ENCODE results near the gene EPHX1.

Gene EPHX1

GRCh38 chr1:225861834-225862580, 52.1 kb downstream of the EPHX1 start:
- DNase-seq (ENCODE audit: low spot score) = no peak

- no peak for DNase-seq (ENCODE audit: low spot score)
Observed at GRCh38 chr1:225862581-225862950, 52.6 kb downstream of the EPHX1 start.

- no peak for DNase-seq (ENCODE audit: low spot score)
Observed at GRCh38 chr1:225863167-225863566, 53.2 kb downstream of the EPHX1 start.

- DNase-seq (ENCODE audit: low spot score) = no peak
Observed at GRCh38 chr1:225865514-225865913, 55.6 kb downstream of the EPHX1 start.

GRCh38 chr1:225866061-225866837, 56.3 kb downstream of the EPHX1 start:
- DNase-seq (ENCODE audit: low spot score) = no peak

GRCh38 chr1:225866981-225867380, 57.1 kb downstream of the EPHX1 start:
- DNase-seq (ENCODE audit: low spot score) = no peak

GRCh38 chr1:225868631-225869330, 58.9 kb downstream of the EPHX1 start:
- no peak for DNase-seq (ENCODE audit: low spot score)

- no peak for DNase-seq (ENCODE audit: low spot score)
Observed at GRCh38 chr1:225870911-225871310, 61.0 kb downstream of the EPHX1 start.

GRCh38 chr1:225871359-225872074, 61.6 kb downstream of the EPHX1 start:
- no peak for DNase-seq (ENCODE audit: low spot score)

- no peak for DNase-seq (ENCODE audit: low spot score)
Observed at GRCh38 chr1:225872075-225872430, 62.1 kb downstream of the EPHX1 start.

GRCh38 chr1:225873281-225873850, 63.4 kb downstream of the EPHX1 start:
- no peak for DNase-seq (ENCODE audit: low spot score)

GRCh38 chr1:225874431-225874830, 64.5 kb downstream of the EPHX1 start:
- no peak for DNase-seq (ENCODE audit: low spot score)

- DNase-seq (ENCODE audit: low spot score) = no peak
Observed at GRCh38 chr1:225875044-225875815, 65.3 kb downstream of the EPHX1 start.

- no peak for DNase-seq (ENCODE audit: low spot score)
Observed at GRCh38 chr1:225876900-225877510, 67.1 kb downstream of the EPHX1 start.

- DNase-seq (ENCODE audit: low spot score) = peak; percentile 57
Observed at GRCh38 chr1:225877580-225877979, 67.7 kb downstream of the EPHX1 start.

- no peak for DNase-seq (ENCODE audit: low spot score)
Observed at GRCh38 chr1:225878282-225878681, 68.4 kb downstream of the EPHX1 start.

- DNase-seq (ENCODE audit: low spot score) = no peak
Observed at GRCh38 chr1:225879521-225880221, 69.7 kb downstream of the EPHX1 start.

- no peak for DNase-seq (ENCODE audit: low spot score)
Observed at GRCh38 chr1:225880222-225880588, 70.3 kb downstream of the EPHX1 start.

GRCh38 chr1:225880636-225881035, 70.7 kb downstream of the EPHX1 start:
- no peak for DNase-seq (ENCODE audit: low spot score)
